Muscle of leg (tissue), 11 donors: ENCODE measurements around the gene FBXL13. TPM values are rescaled to one million over a fixed set of nuclear protein-coding genes. Genes with fewer than 3 reads are reported as not detected.
"Not testable (repeated sequence)": the region's sequence is repeated elsewhere in the genome, so short reads cannot be mapped to it uniquely, and the experiment has no call there.

Experiments
- DNase-seq: peaks from one replicate; pipeline ENCODE4 v3.0.0; 2013
- H3K27ac ChIP-seq: one replicate; pipeline ENCODE4 v1.5.1; 2013; ENCODE audit warnings: mild to moderate bottlenecking, low read length, control low read depth
- H3K27me3 ChIP-seq: one replicate; pipeline ENCODE4 v1.6.1; 2013; ENCODE audit warnings: low read length; ENCODE audit not compliant: control insufficient read depth, insufficient read depth
- H3K36me3 ChIP-seq: one replicate; pipeline ENCODE4 v1.6.1; 2013; ENCODE audit warnings: low read length; ENCODE audit not compliant: control insufficient read depth, insufficient read depth
- H3K4me1 ChIP-seq: one replicate; pipeline ENCODE4 v1.6.1; 2013; ENCODE audit warnings: low read length; ENCODE audit not compliant: control insufficient read depth, insufficient read depth
- H3K4me3 ChIP-seq: one replicate; pipeline ENCODE4 v1.5.1; 2013; ENCODE audit warnings: low read length, control low read depth
- H3K9me3 ChIP-seq: replicated peaks from 2 replicates; pipeline ENCODE4 v1.6.1; 2013; ENCODE audit warnings: low read depth, low read length; ENCODE audit not compliant: control insufficient read depth
- WGBS: methylation state at CpG from one replicate; pipeline ENCODE4 v1.1.5; 2013; ENCODE audit warnings: missing lambda C conversion rate; ENCODE audit not compliant: insufficient coverage; 5-methylcytosine and 5-hydroxymethylcytosine counted together
- polyA plus RNA-seq, 8 donors: library from polyadenylated mRNA; unstranded; fragments of 120-200 nt; gene quantifications; one replicate each; pipeline versions ENCODE4 v1.2.1 to v1.2.3, GENCODE V29; 2013; ENCODE audit warnings: inconsistent platforms in 1 of 8, low replicate concordance in 1 of 8; ENCODE audit not compliant: insufficient read length in 8 of 8, insufficient read depth in 1 of 8
- total RNA-seq: library from RNA; stranded (reverse); fragments of 120-200 nt; gene quantifications from one replicate; pipeline ENCODE4 v1.2.4, GENCODE V29; 2013

Gene FBXL13
- total and polyA plus RNA-seq, 9 donors: 0.47 to 1.2 (median 0.74) TPM

GRCh38 chr7:102975854-102976253, 98.7 kb downstream of the FBXL13 start:
- Histone ChIP-seq H3K9me3 (no peaks in the 10 kb centered on the region), H3K27ac (no peak overlapping the region), H3K27me3 (no peaks in the 10 kb centered on the region), H3K4me1 (no peaks in the 10 kb centered on the region), H3K36me3 (no peaks in the 10 kb centered on the region), H3K4me3 (no peak overlapping the region)
- 72% methylated on average over 4 of the region's 8 CpGs for WGBS
- DNase-seq: no peak

GRCh38 chr7:102974366-102975236, 100.0 kb downstream of the FBXL13 start:
- no peaks in the 10 kb centered on the region for H3K4me1 ChIP-seq
- WGBS: 84% methylated on average over 15 of the region's 15 CpGs
- H3K27me3 ChIP-seq: no peaks in the 10 kb centered on the region
- no peak overlapping the region for H3K27ac ChIP-seq
- DNase-seq: no peak
- no peaks in the 10 kb centered on the region for H3K36me3 ChIP-seq
- H3K4me3 ChIP-seq: no peak overlapping the region
- H3K9me3 ChIP-seq: no peaks in the 10 kb centered on the region

GRCh38 chr7:102973096-102973802, 101.3 kb downstream of the FBXL13 start:
- H3K36me3 ChIP-seq: no peaks in the 10 kb centered on the region
- no peaks in the 10 kb centered on the region for H3K27me3 ChIP-seq
- WGBS: 92% methylated on average over 19 of the region's 23 CpGs
- no peak overlapping the region for H3K27ac ChIP-seq
- H3K4me1 ChIP-seq: no peaks in the 10 kb centered on the region
- no peaks in the 10 kb centered on the region for H3K9me3 ChIP-seq
- DNase-seq: no peak
- no peak overlapping the region for H3K4me3 ChIP-seq

- Histone ChIP-seq H3K4me3 (no peak overlapping the region), H3K9me3 (no peaks in the 10 kb centered on the region), H3K27me3 (no peaks in the 10 kb centered on the region), H3K27ac (no peak overlapping the region), H3K4me1 (no peaks in the 10 kb centered on the region), H3K36me3 (no peaks in the 10 kb centered on the region)
- DNase-seq: no peak
Measured at GRCh38 chr7:102967798-102968197, 106.8 kb downstream of the FBXL13 start.

GRCh38 chr7:102966465-102966864, 108.1 kb downstream of the FBXL13 start:
- Histone ChIP-seq H3K4me3 (no peak overlapping the region), H3K4me1 (no peaks in the 10 kb centered on the region), H3K27ac (no peak overlapping the region), H3K9me3 (no peaks in the 10 kb centered on the region), H3K27me3 (no peaks in the 10 kb centered on the region), H3K36me3 (no peaks in the 10 kb centered on the region)
- DNase-seq: no peak
- WGBS: 47% methylated on average over 2 of the region's 2 CpGs

- not testable (repeated sequence) for H3K4me3 ChIP-seq, H3K36me3 ChIP-seq, H3K9me3 ChIP-seq, H3K27ac ChIP-seq, DNase-seq, H3K27me3 ChIP-seq, H3K4me1 ChIP-seq
- no CpG with 5 or more reads among the region's 2 CpGs for WGBS
Measured at GRCh38 chr7:102961993-102962392, 112.6 kb downstream of the FBXL13 start.

GRCh38 chr7:102958004-102958403, 116.6 kb downstream of the FBXL13 start:
- no CpG with 5 or more reads among the region's 3 CpGs for WGBS
- not testable (repeated sequence) for H3K4me3 ChIP-seq, H3K4me1 ChIP-seq, DNase-seq, H3K36me3 ChIP-seq, H3K9me3 ChIP-seq, H3K27me3 ChIP-seq, H3K27ac ChIP-seq

GRCh38 chr7:102954359-102954758, 120.2 kb downstream of the FBXL13 start:
- not testable (repeated sequence) for H3K9me3 ChIP-seq
- no CpG with 5 or more reads among the region's 4 CpGs for WGBS

GRCh38 chr7:102953406-102953805, 121.2 kb downstream of the FBXL13 start:
- H3K9me3 ChIP-seq: no peaks in the 10 kb centered on the region
- DNase-seq: no peak
- no peak overlapping the region for H3K27ac ChIP-seq
- no peaks in the 10 kb centered on the region for H3K36me3 ChIP-seq
- no peaks in the 10 kb centered on the region for H3K4me1 ChIP-seq
- H3K27me3 ChIP-seq: no peaks in the 10 kb centered on the region
- H3K4me3 ChIP-seq: no peak overlapping the region

More at GRCh38 chr7:102954359-102954758, 120.2 kb downstream of the FBXL13 start:
- not testable (repeated sequence) for DNase-seq, H3K4me1 ChIP-seq, H3K27ac ChIP-seq, H3K27me3 ChIP-seq, H3K36me3 ChIP-seq, H3K4me3 ChIP-seq

GRCh38 chr7:102951839-102952238, 122.8 kb downstream of the FBXL13 start:
- no CpG with 5 or more reads among the region's 3 CpGs for WGBS
- Histone ChIP-seq H3K4me3 (no peak overlapping the region), H3K27ac (no peak overlapping the region)

More at GRCh38 chr7:102951839-102952238, 122.8 kb downstream of the FBXL13 start:
- H3K4me1 ChIP-seq: no peaks in the 10 kb centered on the region
- no peaks in the 10 kb centered on the region for H3K36me3 ChIP-seq
- H3K27me3 ChIP-seq: no peaks in the 10 kb centered on the region
- H3K9me3 ChIP-seq: no peaks in the 10 kb centered on the region
- no peak for DNase-seq
